Endothelial cell of umbilical vein (primary cell): ENCODE results near the gene TTC9. TPM values are rescaled to one million over a fixed set of nuclear protein-coding genes. Genes with fewer than 3 reads are reported as not detected.

ENCODE experiments used
- BruUV-seq: library from RNA; stranded (reverse); fragments of 400-500 nt; replicated peaks from 2 replicates; lab custom pipeline; 2021; lab: Mats Ljungman, UMichigan
- CTCF ChIA-PET: fragments of 300-600, 350-600 bp; sonication (Branson Sonifier 250); formaldehyde crosslinking; loops from one replicate; lab custom pipeline; 2021; ENCODE audit warnings: antibody characterized with exemption, inconsistent platforms; lab: Charles Lee
- POLR2A ChIA-PET: fragments of 300-600, 350-600 bp; sonication (Branson Sonifier 250); formaldehyde crosslinking; loops from one replicate; lab custom pipeline; 2021; ENCODE audit warnings: antibody characterized with exemption, inconsistent platforms; lab: Charles Lee
- DNase-seq: peaks from one replicate; pipeline ENCODE4 v3.0.0-alpha.2; 2011; ENCODE audit warnings: low read depth, low spot score
- FAIRE-seq: peaks from 2 replicates; lab custom pipeline; 2011; peaks lifted over from hg19 to GRCh38; lab: Jason Lieb, UNC
- H2AFZ ChIP-seq: 2 replicates; pipeline ENCODE4 v1.6.0; 2012; ENCODE audit warnings: low read depth, low read length, control low read depth, inconsistent platforms
- H3K27ac ChIP-seq: 2 replicates; pipeline ENCODE4 v1.5.1; 2011; ENCODE audit warnings: low read depth, mild to moderate bottlenecking, control low read depth, low read length, moderate library complexity; ENCODE audit not compliant: insufficient read depth
- H3K27me3 ChIP-seq, 2 experiments: 2 replicates each; pipeline versions ENCODE4 v1.6.0 to v1.6.1; 2011; ENCODE audit warnings: low read length in 2 of 2, mixed read lengths in 1 of 2; ENCODE audit not compliant: control insufficient read depth in 2 of 2, insufficient read depth in 2 of 2
- H3K36me3 ChIP-seq, 2 experiments: 2 replicates in 1 of 2; 3 replicates in 1 of 2; pipeline ENCODE4 v1.5.1; 2011; ENCODE audit warnings: low read length in 2 of 2, mild to moderate bottlenecking in 1 of 2, moderate library complexity in 1 of 2; ENCODE audit not compliant: control insufficient read depth in 2 of 2, insufficient read depth in 2 of 2; ENCODE audit errors: extremely low read depth in 1 of 2
- H3K4me1 ChIP-seq: 3 replicates; pipeline ENCODE4 v1.5.1; 2011; ENCODE audit warnings: mild to moderate bottlenecking, low read length; ENCODE audit not compliant: control insufficient read depth, insufficient read depth; ENCODE audit errors: extremely low read depth
- H3K4me2 ChIP-seq: 2 replicates; pipeline ENCODE4 v1.6.1; 2011; ENCODE audit warnings: low read length, control low read depth, mixed read lengths; ENCODE audit not compliant: insufficient read depth
- H3K4me3 ChIP-seq, 3 experiments: fragments of 200-600 bp in 1 of 3; sonication (generic), shearing (Covaris generic) in 1 of 3; replicated peaks in 1 of 3; 2 replicates each; pipeline ENCODE4 v1.5.1; 2011 to 2016; ENCODE audit warnings: control low read depth in 3 of 3, low read length in 3 of 3, mild to moderate bottlenecking in 2 of 3, inconsistent platforms in 1 of 3, low read depth in 1 of 3, moderate library complexity in 1 of 3; ENCODE audit not compliant: insufficient read depth in 1 of 3
- H3K79me2 ChIP-seq: 2 replicates; pipeline ENCODE4 v1.6.0; 2012; ENCODE audit warnings: low read length, inconsistent platforms; ENCODE audit not compliant: control insufficient read depth, insufficient read depth
- H3K9ac ChIP-seq: replicated peaks from 2 replicates; pipeline ENCODE3; 2011; ENCODE audit warnings: low read length, control low read depth; ENCODE audit not compliant: insufficient read depth; ENCODE audit errors: extremely low read depth
- H3K9me1 ChIP-seq: replicated peaks from 3 replicates; pipeline ENCODE4 v1.6.0; 2011; ENCODE audit warnings: mild to moderate bottlenecking, low read length; ENCODE audit not compliant: control insufficient read depth, insufficient read depth; ENCODE audit errors: extremely low read depth
- H3K9me3 ChIP-seq: replicated peaks from 2 replicates; pipeline ENCODE4 v1.5.1; 2012; ENCODE audit warnings: low read length, inconsistent platforms; ENCODE audit not compliant: control insufficient read depth, insufficient read depth
- H4K20me1 ChIP-seq: replicated peaks from 2 replicates; pipeline ENCODE3; 2011; ENCODE audit warnings: mild to moderate bottlenecking, low read length; ENCODE audit not compliant: control insufficient read depth, insufficient read depth; ENCODE audit errors: extremely low read depth
- CTCF ChIP-seq, 2 donors: IDR thresholded peaks; 1 replicate in 1 of 2; 2 replicates in 1 of 2; pipeline ENCODE4 v1.5.1; 2011; ENCODE audit warnings: low read length in 2 of 2, mild to moderate bottlenecking in 2 of 2, moderate library complexity in 2 of 2, control low read depth in 1 of 2, inconsistent platforms in 1 of 2, low read depth in 1 of 2; ENCODE audit not compliant: insufficient read depth in 1 of 2; ENCODE audit errors: extremely low read depth in 1 of 2
- EZH2 ChIP-seq: IDR thresholded peaks from 2 replicates; pipeline ENCODE4 v1.6.1; 2012; ENCODE audit warnings: borderline replicate concordance, low read depth, mild to moderate bottlenecking, moderate library complexity, low read length, inconsistent platforms; ENCODE audit not compliant: severe bottlenecking
- FOS ChIP-seq: IDR thresholded peaks from 2 replicates; pipeline ENCODE4 v1.6.1; 2011; ENCODE audit warnings: mild to moderate bottlenecking, low read length, moderate library complexity, borderline replicate concordance; ENCODE audit not compliant: insufficient read depth
- GATA2 ChIP-seq: IDR thresholded peaks from 2 replicates; pipeline ENCODE4 v1.7.0; 2011; ENCODE audit warnings: low read depth, mild to moderate bottlenecking, moderate library complexity, mixed read lengths, low read length; ENCODE audit not compliant: insufficient read length, insufficient read depth
- JUN ChIP-seq: IDR thresholded peaks from 2 replicates; pipeline ENCODE4 v1.6.1; 2011; ENCODE audit warnings: borderline replicate concordance, low read depth; ENCODE audit not compliant: insufficient read length, insufficient read depth
- MYC ChIP-seq: IDR thresholded peaks from one replicate; pipeline ENCODE4 v1.6.1; 2011; ENCODE audit warnings: mild to moderate bottlenecking, low read depth, low read length
- POLR2A ChIP-seq: IDR thresholded peaks from 2 replicates; pipeline ENCODE4 v1.6.1; 2012; ENCODE audit warnings: low read depth, mild to moderate bottlenecking, control low read depth, low read length
- POLR2AphosphoS5 ChIP-seq: IDR thresholded peaks from 2 replicates; pipeline ENCODE4 v1.6.1; 2012; ENCODE audit warnings: low read depth, mild to moderate bottlenecking, control low read depth, low read length, moderate library complexity; ENCODE audit not compliant: insufficient read depth
- dilution Hi-C: fragments of 300-500 bp; cut with MboI; formaldehyde crosslinking; loops from one replicate; pipeline ENCODE4 v1.15.0; 2019; ENCODE audit warnings: low sequenced_read_pairs; ENCODE audit not compliant: extremely low pct_ligation_motif_present
- intact Hi-C: fragments of 100-400 bp; cut with micrococcal nuclease; formaldehyde crosslinking; loops from one replicate; pipeline ENCODE4 v1.10.0; 2022
- polyA plus RNA-seq, 4 experiments: library from polyadenylated mRNA; depleted of rRNA in 3 of 4; stranded (reverse) in 3 of 4; unstranded in 1 of 4; fragments of >200 nt; gene quantifications; 2 replicates each; pipeline versions ENCODE4 v1.2.1 to v1.2.3, GENCODE V29; 2011 to 2012; ENCODE audit warnings: missing spikeins in 1 of 4
- total RNA-seq: library from RNA; stranded (reverse); gene quantifications from 2 replicates; pipeline ENCODE4 v1.2.3, GENCODE V29; 2021
- TF ChIP-seq, protein P1 (sequence below): IDR thresholded peaks from 2 replicates; pipeline ENCODE4 v1.6.1; 2011; ENCODE audit not compliant: insufficient read depth, insufficient read length

TTC9 gene
- total and polyA plus RNA-seq, 2 donors (not counting 3 experiments of a cell fraction or from before 2014, with no cell fraction given), result 0.06 TPM; not detected in 1

GRCh38 chr14:70622111-70622712, 19.5 kb upstream of the TTC9 start:
- H3K4me2 ChIP-seq, result no peak overlapping the region
- no peaks in the 10 kb centered on the region for H3K9me1 ChIP-seq
- no peak overlapping the region for H3K9ac ChIP-seq
- dilution Hi-C loops, result no loop called here
- CTCF ChIA-PET, result interaction anchor here (0.7 to 1.8 kb wide), 4 partner anchors 19 to 350 kb away, joined by 3 to 17 read pairs (median 6); partner anchors contain the start of gene TTC9
- no peak overlapping the region for H2AFZ ChIP-seq
- H3K9me3 ChIP-seq, result no peaks in the 10 kb centered on the region
- no peak overlapping the region for H3K4me3 ChIP-seq
- no TSS peak for BruUV-seq
- POLR2A ChIA-PET, result no interaction called here
- no peaks in the 10 kb centered on the region for H3K4me1 ChIP-seq
- H3K36me3 ChIP-seq, result no peaks in the 10 kb centered on the region
- no peaks in the 10 kb centered on the region for H4K20me1 ChIP-seq
- TF ChIP-seq CTCF (IDR thresholded peaks at IDR 0.05; ENCODE audit: extremely low read depth in 1 of 2, insufficient read depth in 1 of 2, low read depth in 1 of 2, low read length in 2 of 2), result peak; percentile 40 to 55
- TF ChIP-seq JUN, result no peak
- intact Hi-C loops, result loop anchor here (1.0 to 2.0 kb wide), 3 partner anchors 92 to 350 kb away; no protein-coding TSS in a partner anchor
- no peak overlapping the region for H3K27ac ChIP-seq
- H3K27me3 ChIP-seq, result peaks cover 0 to 3% of the 10 kb centered on the region in 2 experiments
- DNase-seq, result peak; percentile 45
- no peak for FAIRE-seq
- no peaks in the 10 kb centered on the region for H3K79me2 ChIP-seq

DNA sequence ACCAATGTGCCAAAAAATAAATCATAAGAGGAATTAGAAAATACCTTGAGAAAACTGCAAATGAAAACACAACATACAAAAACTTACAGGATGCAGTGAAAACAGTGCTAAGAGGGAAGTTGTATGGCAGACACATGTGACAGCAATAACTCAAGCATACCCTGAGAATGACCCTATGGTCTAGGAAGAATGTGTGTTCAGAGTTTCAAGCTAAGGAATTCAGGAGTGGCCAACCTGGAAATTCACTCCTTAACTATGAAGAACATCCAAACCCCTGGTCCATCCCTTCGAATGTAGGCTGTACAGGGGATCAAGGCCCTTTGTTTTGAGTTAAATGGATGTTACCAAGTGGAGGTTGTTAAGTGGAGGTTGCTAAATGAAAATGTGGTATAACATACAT, 16.7 kb upstream of the TTC9 start:
- no peak for FAIRE-seq

More for the DNA sequence above, 16.7 kb upstream of the TTC9 start:
- H3K27me3 ChIP-seq, result no peaks in the 10 kb centered on the region
- no peak overlapping the region for H3K4me2 ChIP-seq
- ChIA-PET CTCF (interaction anchor here (0.6 to 1.7 kb wide), 2 partner anchors 88 to 508 kb away, joined by 3 to 4 read pairs; no protein-coding TSS in a partner anchor), POLR2A (interaction anchor here (0.6 kb wide), 1 partner anchor 652 kb away, joined by 3 read pairs; no protein-coding TSS in a partner anchor)
- H3K9ac ChIP-seq, result no peak overlapping the region
- H4K20me1 ChIP-seq, result no peaks in the 10 kb centered on the region
- intact Hi-C loops (no loop called here), dilution Hi-C loops (no loop called here)
- H3K36me3 ChIP-seq, result no peaks in the 10 kb centered on the region
- no peak for DNase-seq
- H3K4me3 ChIP-seq, result no peak overlapping the region
- no TSS peak for BruUV-seq
- no peaks in the 10 kb centered on the region for H3K4me1 ChIP-seq
- TF ChIP-seq MYC (no peak), CTCF (IDR thresholded peaks at IDR 0.05; ENCODE audit: extremely low read depth in 1 of 2, insufficient read depth in 1 of 2, low read depth in 1 of 2, low read length in 2 of 2) (no peak), POLR2AphosphoS5 (no peak), GATA2 (no peak), FOS (no peak), POLR2A (no peak), JUN (no peak), EZH2 (no peak)
- TF ChIP-seq, protein P1, sequence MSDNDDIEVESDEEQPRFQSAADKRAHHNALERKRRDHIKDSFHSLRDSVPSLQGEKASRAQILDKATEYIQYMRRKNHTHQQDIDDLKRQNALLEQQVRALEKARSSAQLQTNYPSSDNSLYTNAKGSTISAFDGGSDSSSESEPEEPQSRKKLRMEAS, result no peak
- no peak overlapping the region for H2AFZ ChIP-seq
- no peaks in the 10 kb centered on the region for H3K9me3 ChIP-seq
- H3K79me2 ChIP-seq, result no peaks in the 10 kb centered on the region
- H3K9me1 ChIP-seq, result no peaks in the 10 kb centered on the region
- H3K27ac ChIP-seq, result no peak overlapping the region
